GM19035 (cell line): ENCODE measurements around the gene RNF175.

Experiments
- ATAC-seq: cut with Tn5 transposase; IDR thresholded peaks from one replicate; pipeline ENCODE4 v1.9.1; 2021; ENCODE audit not compliant: unreplicated experiment

RNF175 gene

GRCh38 chr4:153759407-153760316 is at the start of gene RNF175:
TSS of gene RNF175 (minus strand) at chr4:153760024. CDS start at chr4:153759862, 162 bp downstream.
- ATAC-seq = no peak

- ATAC-seq = no peak
Measured at GRCh38 chr4:153809307-153809706, 49.5 kb upstream of the RNF175 start.

GRCh38 chr4:153808175-153808574 is 48.4 kb upstream of the RNF175 start:
- no peak for ATAC-seq

- ATAC-seq = no peak
Measured at GRCh38 chr4:153806073-153806472, 46.2 kb upstream of the RNF175 start.

- no peak for ATAC-seq
Measured at GRCh38 chr4:153804722-153805121, 44.9 kb upstream of the RNF175 start.

- ATAC-seq = no peak
Measured at GRCh38 chr4:153799694-153800074, 39.9 kb upstream of the RNF175 start.

- ATAC-seq = no peak
Measured at GRCh38 chr4:153798901-153799693, 39.3 kb upstream of the RNF175 start.

- ATAC-seq = no peak
Measured at GRCh38 chr4:153798420-153798819, 38.6 kb upstream of the RNF175 start.

- ATAC-seq = no peak
Measured at GRCh38 chr4:153794006-153794405, 34.2 kb upstream of the RNF175 start.

- ATAC-seq = no peak
Measured at GRCh38 chr4:153792618-153793247, 32.9 kb upstream of the RNF175 start.

- ATAC-seq = no peak
Measured at GRCh38 chr4:153791746-153792617, 32.2 kb upstream of the RNF175 start.

GRCh38 chr4:153790962-153791551 is 31.2 kb upstream of the RNF175 start:
- ATAC-seq = no peak

- no peak for ATAC-seq
Measured at GRCh38 chr4:153790500-153790865, 30.7 kb upstream of the RNF175 start.

- no peak for ATAC-seq
Measured at GRCh38 chr4:153789741-153790499, 30.1 kb upstream of the RNF175 start.

- ATAC-seq = no peak
Measured at GRCh38 chr4:153788413-153789276, 28.8 kb upstream of the RNF175 start, which contains the start of gene SFRP2. TSS of gene SFRP2 (minus strand) at chr4:153789083. CDS start at chr4:153788835, 248 bp downstream.

- no peak for ATAC-seq
Measured at GRCh38 chr4:153788051-153788412, 28.2 kb upstream of the RNF175 start.

GRCh38 chr4:153787575-153787974 is 27.8 kb upstream of the RNF175 start:
- no peak for ATAC-seq

GRCh38 chr4:153787061-153787560 is 27.3 kb upstream of the RNF175 start:
- ATAC-seq = no peak
